Measurements from ENCODE around the gene SLC25A22.

The SLC25A22 gene

DNA sequence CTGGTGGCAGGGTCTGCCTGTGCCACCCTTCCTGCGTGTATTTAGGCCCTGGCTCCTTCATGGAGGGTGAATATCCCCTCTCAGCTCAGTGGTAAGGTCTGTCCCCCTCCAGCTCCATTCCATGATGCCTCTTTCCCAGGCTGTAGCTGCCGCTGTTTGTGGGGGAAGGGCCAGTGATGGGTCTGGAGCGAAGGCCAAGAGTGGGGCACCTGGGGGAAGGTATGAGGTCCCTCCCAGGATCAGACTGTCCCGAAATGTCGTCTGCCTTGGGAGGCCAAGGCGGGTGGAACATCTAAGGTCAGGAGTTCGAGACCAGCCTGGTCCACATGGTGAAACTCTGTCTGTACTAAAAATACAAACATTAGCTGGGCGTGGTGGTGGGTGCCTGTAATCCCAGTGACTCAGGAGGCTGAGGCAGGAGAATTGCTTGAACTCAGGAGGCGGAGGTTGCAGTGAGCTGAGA, 35.8 kb upstream of the SLC25A22 start:
- DNase-seq = no peak

- no peak for DNase-seq
Measured at GRCh38 chr11:833114-833791, 35.2 kb upstream of the SLC25A22 start.

DNA sequence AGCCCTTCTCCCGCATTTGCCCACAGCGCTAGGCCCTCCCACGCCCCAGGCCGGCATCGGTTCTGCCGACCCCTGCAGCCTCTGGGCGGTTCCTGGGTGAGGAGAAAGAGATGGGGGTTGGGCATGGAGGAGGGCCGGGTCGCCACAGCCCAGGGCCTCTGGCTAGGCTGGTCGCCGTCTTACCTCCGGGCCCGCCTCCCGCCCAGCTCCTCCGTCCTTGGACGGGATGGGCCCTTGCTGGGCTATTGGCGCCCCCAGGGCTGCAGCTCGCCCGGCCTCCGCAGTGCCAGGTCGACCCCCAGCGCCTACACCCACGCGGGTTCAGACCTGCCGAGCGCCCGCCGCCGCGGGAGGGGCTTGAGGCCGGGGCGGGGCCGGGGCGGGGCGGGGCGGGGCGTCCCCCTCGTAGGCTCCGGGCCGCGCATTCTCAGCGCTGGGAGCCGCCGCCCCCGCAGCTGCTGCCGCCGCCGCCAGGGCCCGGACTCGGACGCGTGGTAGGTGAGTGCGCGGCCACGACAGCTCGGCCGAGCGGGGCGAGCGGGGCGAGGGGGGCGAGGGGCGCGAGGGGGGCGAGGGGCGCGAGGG, 34.5 kb upstream of the SLC25A22 start, which contains the start of gene CD151:
Gene CD151 (plus strand): TSS at position 424 of the 585 bp plus-strand sequence. CDS start 3,118 bp downstream, outside the sequence.
- DNase-seq = peak; percentile 32

DNA sequence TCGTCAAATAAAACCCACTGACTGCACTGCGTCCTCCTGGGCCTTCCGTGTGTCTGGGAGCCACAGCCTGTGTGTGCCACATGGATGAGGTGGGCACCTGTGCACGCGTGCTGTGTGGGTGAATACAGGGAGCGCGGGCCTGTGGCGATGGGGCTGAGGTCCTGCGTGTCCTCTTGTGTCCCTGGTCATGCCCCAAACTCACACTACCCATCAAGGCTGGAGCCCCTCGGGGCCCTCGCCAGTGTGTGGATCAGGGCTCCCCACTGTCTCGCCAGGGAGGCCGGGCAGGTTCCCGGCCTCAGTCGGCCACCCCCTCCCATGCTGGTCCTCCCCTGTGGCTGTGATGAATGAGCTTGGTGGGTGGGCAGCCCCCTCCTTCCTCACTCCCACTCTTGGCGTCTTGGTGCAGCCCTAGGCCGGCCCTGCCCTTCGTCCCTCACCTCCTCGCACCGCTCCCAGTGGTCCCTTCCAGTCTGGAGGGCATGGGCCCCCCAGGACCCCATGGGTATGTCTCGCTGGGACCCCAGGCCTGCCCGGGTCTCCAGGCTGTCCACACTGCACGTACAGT, 34.0 kb upstream of the SLC25A22 start:
- DNase-seq = no peak

- DNase-seq = no peak
Measured at GRCh38 chr11:831118-831864, 33.2 kb upstream of the SLC25A22 start.

GRCh38 chr11:830295-831117, 32.4 kb upstream of the SLC25A22 start:
- peak; percentile 32 for DNase-seq

- no peak for DNase-seq
Measured at GRCh38 chr11:829847-830294, 31.8 kb upstream of the SLC25A22 start.

GRCh38 chr11:829176-829846, 31.2 kb upstream of the SLC25A22 start:
- DNase-seq = no peak

DNA sequence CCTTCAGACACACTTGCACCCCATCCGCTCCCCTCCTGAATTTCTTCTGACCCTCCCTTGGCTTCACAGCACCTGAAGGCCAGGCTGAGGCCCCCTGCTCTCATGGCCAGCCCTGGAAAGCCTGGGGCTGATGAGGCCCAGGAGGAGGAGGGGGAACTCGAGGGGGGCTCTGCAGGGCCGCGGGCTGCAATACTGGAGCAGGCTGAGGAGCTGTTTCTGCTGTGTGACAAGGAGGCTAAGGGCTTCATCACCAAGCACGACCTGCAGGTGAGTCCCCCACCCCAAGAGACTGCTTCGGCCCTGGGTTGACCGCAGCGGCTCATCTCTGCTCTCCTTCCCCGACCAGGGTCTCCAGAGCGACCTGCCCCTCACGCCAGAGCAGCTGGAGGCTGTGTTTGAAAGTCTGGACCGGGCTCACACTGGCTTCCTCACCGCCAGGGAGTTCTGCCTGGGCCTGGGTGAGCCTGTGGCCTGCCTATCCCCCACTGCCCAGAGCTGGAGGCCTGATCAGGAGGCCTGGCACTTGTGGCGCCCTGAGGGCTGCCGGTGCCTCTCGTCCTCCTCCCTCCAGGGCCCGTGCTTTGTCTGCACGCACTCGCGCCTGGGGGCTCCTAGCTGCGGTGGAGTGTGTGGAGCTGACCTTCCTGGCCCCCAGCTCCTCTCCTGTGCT, 30.6 kb upstream of the SLC25A22 start:
- DNase-seq = no peak

DNA sequence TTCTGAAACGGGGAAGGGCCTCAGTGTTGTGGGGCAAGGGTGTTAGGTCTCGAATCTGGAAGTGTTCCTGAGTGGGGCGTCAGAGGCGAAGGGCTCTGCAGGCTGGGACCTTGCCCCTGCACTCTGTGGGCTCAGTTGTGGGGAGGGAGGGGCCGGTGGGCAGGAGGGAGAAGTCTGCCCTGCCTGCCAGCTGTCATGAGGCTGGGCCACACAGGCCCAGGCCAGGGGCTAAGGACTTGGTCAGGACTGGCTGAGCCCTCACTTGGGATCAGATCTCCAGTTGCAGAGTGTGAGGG, 29.8 kb upstream of the SLC25A22 start, which contains the start of gene CRACR2B:
Gene CRACR2B (plus strand): TSS at position 23 of the 296 bp plus-strand sequence. CDS start 689 bp downstream, outside the sequence.
- no peak for DNase-seq

- no peak for DNase-seq
Measured at GRCh38 chr11:827146-827896, 29.2 kb upstream of the SLC25A22 start.

- no peak for DNase-seq
Measured at GRCh38 chr11:826836-827145, 28.7 kb upstream of the SLC25A22 start.

- DNase-seq = no peak
Measured at GRCh38 chr11:826227-826621, 28.1 kb upstream of the SLC25A22 start.

- DNase-seq = no peak
Measured at GRCh38 chr11:825366-826226, 27.5 kb upstream of the SLC25A22 start.

DNA sequence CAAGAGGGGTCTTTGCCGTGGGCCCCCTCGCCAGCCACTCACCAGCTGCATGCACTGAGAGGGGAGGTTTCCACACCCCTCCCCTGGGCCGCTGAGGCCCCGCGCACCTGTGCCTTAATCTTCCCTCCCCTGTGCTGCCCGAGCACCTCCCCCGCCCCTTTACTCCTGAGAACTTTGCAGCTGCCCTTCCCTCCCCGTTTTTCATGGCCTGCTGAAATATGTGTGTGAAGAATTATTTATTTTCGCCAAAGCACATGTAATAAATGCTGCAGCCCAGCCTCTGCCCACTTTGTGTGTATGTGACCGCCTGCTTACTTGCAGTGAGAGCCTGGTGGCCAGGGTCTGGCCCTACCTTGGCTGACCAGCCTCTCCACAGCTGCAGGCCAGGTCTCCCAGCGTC, 26.9 kb upstream of the SLC25A22 start:
- no peak for DNase-seq

GRCh38 chr11:824292-824880, 26.3 kb upstream of the SLC25A22 start:
- no peak for DNase-seq

- no peak for DNase-seq
Measured at GRCh38 chr11:823441-824291, 25.6 kb upstream of the SLC25A22 start.

Measured in activated CD4-positive, alpha-beta T cell treated with anti-CD3 and anti-CD28 coated beads for 1 hour (primary cell).